ENCODE data around the gene LAMB3. TPM values are rescaled to one million over a fixed set of nuclear protein-coding genes. Genes with fewer than 3 reads are reported as not detected.

Gene LAMB3
- total RNA-seq, 1 experiment from 2014 or later: 0.28 TPM

DNA sequence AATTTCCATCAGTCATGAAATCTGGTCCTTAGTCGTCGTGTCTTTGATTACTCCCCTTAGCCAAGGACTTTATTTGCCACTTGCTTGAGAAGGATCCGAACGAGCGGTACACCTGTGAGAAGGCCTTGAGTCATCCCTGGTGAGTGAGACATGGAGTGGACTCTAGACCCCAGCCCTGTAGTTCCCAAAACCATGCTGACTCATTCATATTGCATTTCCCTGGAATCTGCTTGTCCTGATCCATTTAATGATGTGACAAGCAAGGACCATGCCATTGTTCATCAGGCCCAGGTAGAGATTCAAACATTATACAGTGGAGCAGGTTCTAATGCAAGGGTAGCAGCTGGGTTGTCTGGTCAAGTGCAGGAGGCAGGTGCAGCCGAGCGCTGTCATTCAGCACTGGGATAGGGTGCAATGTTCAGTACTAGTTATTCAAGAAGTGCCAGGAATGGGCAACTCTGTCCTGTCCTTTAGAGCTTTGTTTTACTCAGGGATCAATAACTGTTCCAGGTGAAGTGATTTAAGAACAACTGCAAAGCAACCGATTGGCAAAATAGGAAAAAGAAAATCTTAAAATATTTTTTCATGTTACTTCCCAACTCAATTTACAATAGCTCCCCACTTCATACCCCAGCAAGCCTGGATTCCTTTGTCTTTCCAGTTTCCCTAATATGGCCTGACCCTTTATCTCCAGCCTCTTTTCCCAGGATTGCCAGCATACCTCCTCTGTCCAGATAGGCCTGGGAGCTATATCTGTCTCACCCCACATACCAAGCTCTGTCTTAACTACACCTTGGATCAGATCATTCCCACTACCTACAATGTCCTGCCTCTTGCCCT lies 42.2 kb downstream of the LAMB3 start:
- peaks cover 5% of the 10 kb centered on the region for H3K27me3 Mint-ChIP-seq (ENCODE audit: low read depth)
- WGBS (ENCODE audit: extremely low coverage, insufficient read length, low lambda C conversion rate): no CpG with 5 or more reads among the region's 8 CpGs

More for the DNA sequence above, 42.2 kb downstream of the LAMB3 start:
- H2BK12ac ChIP-seq (ENCODE audit: insufficient read length, low read depth, low read length): no peak overlapping the region
- no peaks in the 10 kb centered on the region for H3K4me1 ChIP-seq (ENCODE audit: insufficient read depth, low read length)
- no peak overlapping the region for H3K4me3 Mint-ChIP-seq
- no peak overlapping the region for H3K4me2 ChIP-seq (ENCODE audit: insufficient read depth, insufficient read length, low read length)
- no peaks in the 10 kb centered on the region; a peak in 1 of 7 replicates for H3K36me3 Mint-ChIP-seq (ENCODE audit: insufficient read depth in 1 of 3, low read depth in 3 of 3)
- H4K5ac ChIP-seq (ENCODE audit: insufficient read length, low read depth, low read length): no peak overlapping the region
- H2BK20ac ChIP-seq (ENCODE audit: low read depth, low read length, poor library complexity, severe bottlenecking): no peak overlapping the region
- no peak overlapping the region for H3K18ac ChIP-seq (ENCODE audit: insufficient read length, low read depth, low read length)
- no peak overlapping the region for H2BK15ac ChIP-seq (ENCODE audit: low read depth, low read length)
- no peak overlapping the region for H3K27ac ChIP-seq (ENCODE audit: insufficient read length, low read depth, low read length)
- no peaks in the 10 kb centered on the region for H3K27me3 ChIP-seq (ENCODE audit: insufficient read depth, low read length)
- no peaks in the 10 kb centered on the region for H4K20me1 ChIP-seq (ENCODE audit: control insufficient read depth, insufficient read depth, insufficient read length)
- H3K23ac ChIP-seq (ENCODE audit: insufficient read length, low read depth, low read length): no peak overlapping the region
- no peak overlapping the region for H2BK120ac ChIP-seq (ENCODE audit: low read depth, low read length, poor library complexity, severe bottlenecking)
- TF ChIP-seq, protein P1, sequence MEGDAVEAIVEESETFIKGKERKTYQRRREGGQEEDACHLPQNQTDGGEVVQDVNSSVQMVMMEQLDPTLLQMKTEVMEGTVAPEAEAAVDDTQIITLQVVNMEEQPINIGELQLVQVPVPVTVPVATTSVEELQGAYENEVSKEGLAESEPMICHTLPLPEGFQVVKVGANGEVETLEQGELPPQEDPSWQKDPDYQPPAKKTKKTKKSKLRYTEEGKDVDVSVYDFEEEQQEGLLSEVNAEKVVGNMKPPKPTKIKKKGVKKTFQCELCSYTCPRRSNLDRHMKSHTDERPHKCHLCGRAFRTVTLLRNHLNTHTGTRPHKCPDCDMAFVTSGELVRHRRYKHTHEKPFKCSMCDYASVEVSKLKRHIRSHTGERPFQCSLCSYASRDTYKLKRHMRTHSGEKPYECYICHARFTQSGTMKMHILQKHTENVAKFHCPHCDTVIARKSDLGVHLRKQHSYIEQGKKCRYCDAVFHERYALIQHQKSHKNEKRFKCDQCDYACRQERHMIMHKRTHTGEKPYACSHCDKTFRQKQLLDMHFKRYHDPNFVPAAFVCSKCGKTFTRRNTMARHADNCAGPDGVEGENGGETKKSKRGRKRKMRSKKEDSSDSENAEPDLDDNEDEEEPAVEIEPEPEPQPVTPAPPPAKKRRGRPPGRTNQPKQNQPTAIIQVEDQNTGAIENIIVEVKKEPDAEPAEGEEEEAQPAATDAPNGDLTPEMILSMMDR (conservative IDR thresholded peaks at IDR 0.05): no peak
- H3K9ac ChIP-seq (ENCODE audit: extremely low read depth, insufficient read length, low read length): no peak overlapping the region
- H4K8ac ChIP-seq (replicated peaks; ENCODE audit: insufficient read length, low read depth, low read length): no peak overlapping the region
- no peaks in the 10 kb centered on the region for H3K9me3 ChIP-seq (ENCODE audit: control insufficient read depth, low read depth, low read length)
- H3K4me1 Mint-ChIP-seq: no peaks in the 10 kb centered on the region
- no peak overlapping the region for H2AK5ac ChIP-seq (ENCODE audit: insufficient read length, low read length)
- no peaks in the 10 kb centered on the region for H3K23me2 ChIP-seq (ENCODE audit: insufficient read length, low read depth, low read length, poor library complexity, severe bottlenecking)
- H3K27ac Mint-ChIP-seq: no peak overlapping the region
- no peak for DNase-seq
- no peaks in the 10 kb centered on the region for H3K79me1 ChIP-seq (ENCODE audit: insufficient read depth, low read depth, low read length, poor library complexity, severe bottlenecking)
- no peak overlapping the region for H3K14ac ChIP-seq (ENCODE audit: insufficient read depth, low read length)
- H4K91ac ChIP-seq (ENCODE audit: insufficient read length, low read depth, low read length): no peak overlapping the region
- no peak overlapping the region for H3K56ac ChIP-seq (ENCODE audit: insufficient read length, low read depth, low read length)
- no peak overlapping the region for H3T11ph ChIP-seq (ENCODE audit: low read length)
- H3K79me2 ChIP-seq (ENCODE audit: insufficient read depth, low read length): no peaks in the 10 kb centered on the region
- no peak overlapping the region for H3K4ac ChIP-seq (ENCODE audit: low read depth, low read length)
- H2AFZ ChIP-seq (ENCODE audit: low read length): no peak overlapping the region
- H2BK5ac ChIP-seq (ENCODE audit: insufficient read length, low read length): no peak overlapping the region
- H3K9me3 Mint-ChIP-seq: no peaks in the 10 kb centered on the region
